Left colon (tissue), 2 donors: Measurements from ENCODE around the gene API5. TPM values are rescaled to one million over a fixed set of nuclear protein-coding genes. Genes with fewer than 3 reads are reported as not detected.

ENCODE experiments used
- ATAC-seq: fragments of 200-7000 bp; cut with Tn5 transposase; one replicate; pipeline ENCODE4 v1.9.1; 2020; ENCODE audit warnings: mild to moderate bottlenecking, moderate library complexity
- DNase-seq, 2 donors: peaks; one replicate each; pipeline ENCODE4 v3.0.0-alpha.2; 2020
- intact Hi-C, 2 donors: fragments of 100-400 bp; cut with DNase I in 1 of 2; cut with micrococcal nuclease in 1 of 2; formaldehyde crosslinking; loops; one replicate each; pipeline versions ENCODE4 v1.11.2 to v1.14.0; 2022; cut with DNase I, micrococcal nuclease
- total RNA-seq, 2 donors: library from RNA; stranded (reverse); fragmentation: NEBNext Ultra II Directional; extraction: Animal tissue kit (Norgen Biotek cat#: 25700); gene quantifications; one replicate each; pipeline ENCODE4 v1.2.1, GENCODE V29; 2021
- donor health status: DM: no; HTN: no; CAD: no.
- donor health status: DM: yes; HTN: yes; CAD: no.

API5 gene
- total RNA-seq, 2 donors from 2014 or later: 74.3 to 78.7 TPM

DNA sequence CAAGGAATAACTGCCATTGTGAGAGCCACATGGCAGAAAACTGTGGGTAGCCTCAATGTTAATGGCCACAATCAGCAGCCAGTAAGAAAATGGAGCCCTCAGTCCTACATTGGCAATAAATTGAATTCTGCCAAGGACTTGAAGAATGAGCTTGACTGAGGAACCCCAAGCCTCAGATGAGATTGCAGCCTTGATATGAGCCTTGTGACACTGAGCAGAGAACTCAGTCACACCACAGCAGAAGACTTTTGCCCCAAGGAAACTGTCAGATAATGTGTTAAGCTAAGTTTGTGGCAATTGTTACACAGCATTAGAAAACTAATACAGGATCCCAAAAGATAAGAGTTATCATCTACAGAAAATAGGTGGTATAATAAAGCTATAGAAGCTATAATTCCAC is 44.5 kb downstream of the API5 start:
- intact Hi-C loops: no loop called here
- ATAC-seq: no peak
- no peak for DNase-seq

DNA sequence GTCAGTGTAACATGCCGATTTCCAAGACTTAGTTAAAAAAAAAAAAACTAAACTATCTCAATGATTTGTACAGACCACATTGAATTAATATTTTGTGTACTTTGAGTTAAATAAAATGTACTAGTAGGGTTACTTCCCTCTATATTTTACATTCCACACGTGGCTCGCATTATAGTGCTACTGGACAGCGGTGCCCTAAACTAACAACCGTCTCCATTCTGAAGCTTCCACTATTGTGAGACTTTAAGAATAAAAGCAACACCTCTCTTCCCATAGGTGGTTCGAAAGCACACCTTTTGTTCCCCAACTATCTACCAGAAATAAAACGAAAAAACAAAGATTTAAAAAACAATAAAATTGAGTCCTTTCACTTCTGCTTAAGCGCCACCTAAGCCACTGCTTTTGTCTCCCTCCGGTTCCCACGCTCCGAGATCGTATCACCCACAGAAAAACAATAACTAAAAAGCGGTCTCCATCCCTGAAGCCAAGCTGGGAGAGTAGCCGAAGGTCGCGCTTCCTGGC is 46.5 kb downstream of the API5 start:
- ATAC-seq (peak; percentile 33), DNase-seq (no peak)
- intact Hi-C loops: no loop called here

DNA sequence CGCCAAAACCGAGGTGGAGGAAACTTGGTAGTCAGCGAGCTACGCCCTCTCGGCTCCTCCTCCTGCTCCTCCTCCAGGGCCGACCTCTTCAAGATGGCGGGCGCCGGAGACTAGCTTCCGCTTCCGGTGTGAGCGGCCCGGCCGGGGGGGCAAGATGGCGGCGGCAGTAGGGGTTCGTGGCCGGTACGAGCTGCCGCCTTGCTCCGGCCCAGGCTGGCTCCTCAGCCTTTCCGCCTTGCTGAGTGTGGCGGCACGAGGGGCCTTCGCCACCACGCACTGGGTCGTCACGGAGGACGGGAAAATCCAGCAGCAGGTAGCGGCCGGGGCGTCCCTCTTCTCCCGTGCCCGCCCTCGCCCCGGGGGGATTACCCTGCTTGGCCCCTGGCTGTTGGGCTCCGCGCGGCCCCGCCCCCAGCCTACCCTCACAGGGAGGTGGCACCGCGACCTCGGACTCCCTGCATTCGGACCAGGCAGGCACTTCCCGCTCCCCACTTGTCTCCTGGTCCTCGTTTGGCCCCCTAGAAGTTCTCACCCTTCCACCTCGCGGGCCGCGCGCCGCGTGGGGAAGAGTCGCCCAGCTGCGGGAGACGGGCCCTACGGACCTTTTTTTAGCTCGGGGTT is 47.1 kb downstream of the API5 start, which contains the start of gene TTC17:
TTC17 (plus strand) TSS at position 120 of the 621 bp plus-strand sequence; CDS start at position 155, 35 bp downstream.
- intact Hi-C loops: no loop called here
- ATAC-seq (peak; percentile 99), DNase-seq (peak; percentile 96 to 97)

DNA sequence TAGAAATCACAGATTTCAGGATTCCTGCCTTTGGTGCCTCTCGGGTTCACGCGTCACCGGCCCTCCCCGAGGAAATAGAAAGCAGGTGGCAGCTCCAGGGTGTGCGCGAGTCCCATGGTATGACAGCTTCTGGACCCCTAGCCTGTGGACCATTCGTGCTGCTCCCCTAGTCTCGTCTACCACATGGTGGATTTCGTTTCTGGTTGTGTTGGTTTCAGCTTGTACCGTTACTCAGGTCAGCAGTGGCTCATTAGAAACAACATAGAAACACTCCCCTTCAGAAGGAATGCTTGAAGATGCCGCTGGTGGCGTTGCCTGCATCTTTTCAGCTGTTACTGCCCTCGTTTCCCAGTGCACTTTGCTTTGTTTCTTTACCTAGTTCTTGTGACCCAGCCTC is 47.6 kb downstream of the API5 start:
- peak; percentile 33 to 34 for DNase-seq
- ATAC-seq: peak; percentile 51
- intact Hi-C loops: no loop called here

DNA sequence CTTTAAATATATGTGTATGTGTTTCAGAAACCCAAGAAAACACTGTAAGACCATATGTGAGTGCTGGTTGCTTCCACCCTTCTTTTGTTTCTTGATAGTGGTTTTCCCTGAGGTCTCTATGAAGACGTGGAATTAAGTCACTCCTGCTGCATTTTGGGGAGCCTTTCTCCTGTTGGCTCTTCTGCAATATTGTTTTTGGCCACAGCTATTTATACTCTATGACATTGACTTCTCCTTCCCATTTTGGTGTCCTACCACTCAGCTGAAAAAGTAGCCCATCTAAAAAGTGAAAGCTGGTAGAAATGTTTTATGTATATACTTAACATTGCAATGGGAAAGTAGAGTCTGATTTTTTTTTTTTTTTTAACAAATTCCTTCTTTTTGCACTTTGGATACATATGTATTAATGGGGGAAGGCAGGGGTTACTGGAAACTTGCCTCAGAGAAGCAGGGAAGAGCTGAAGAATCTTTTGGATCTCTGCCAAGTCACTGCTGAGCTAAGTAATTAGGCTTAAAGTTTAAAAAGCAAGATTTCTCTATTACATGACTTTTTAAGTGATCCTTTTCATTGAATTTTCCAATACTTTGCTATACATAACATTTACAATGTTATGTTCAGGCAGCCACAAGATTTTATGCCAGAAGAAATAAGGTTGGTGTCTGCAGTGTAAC is 48.7 kb downstream of the API5 start:
- ATAC-seq (no peak), DNase-seq (no peak)
- intact Hi-C loops: no loop called here

DNA sequence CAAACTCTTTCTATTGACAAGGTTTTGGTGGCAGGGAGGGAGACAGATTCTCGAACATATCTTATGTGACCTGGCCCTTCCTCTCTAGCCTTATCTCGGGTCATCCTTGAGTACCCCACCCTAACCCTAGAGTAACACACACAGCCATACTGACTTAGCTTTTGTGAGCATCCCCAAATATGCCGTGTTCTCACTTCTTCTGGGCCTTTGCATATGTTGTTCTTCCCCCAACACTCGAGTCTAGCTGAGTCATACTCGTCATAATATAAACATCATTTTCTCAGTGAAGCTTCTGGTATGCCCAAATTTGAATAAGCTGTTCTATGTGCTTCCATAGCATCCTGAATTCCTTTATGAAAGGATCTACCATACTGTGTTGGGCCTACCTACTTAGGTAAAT is 54.9 kb downstream of the API5 start:
- intact Hi-C loops: no loop called here
- ATAC-seq (no peak), DNase-seq (no peak)

DNA sequence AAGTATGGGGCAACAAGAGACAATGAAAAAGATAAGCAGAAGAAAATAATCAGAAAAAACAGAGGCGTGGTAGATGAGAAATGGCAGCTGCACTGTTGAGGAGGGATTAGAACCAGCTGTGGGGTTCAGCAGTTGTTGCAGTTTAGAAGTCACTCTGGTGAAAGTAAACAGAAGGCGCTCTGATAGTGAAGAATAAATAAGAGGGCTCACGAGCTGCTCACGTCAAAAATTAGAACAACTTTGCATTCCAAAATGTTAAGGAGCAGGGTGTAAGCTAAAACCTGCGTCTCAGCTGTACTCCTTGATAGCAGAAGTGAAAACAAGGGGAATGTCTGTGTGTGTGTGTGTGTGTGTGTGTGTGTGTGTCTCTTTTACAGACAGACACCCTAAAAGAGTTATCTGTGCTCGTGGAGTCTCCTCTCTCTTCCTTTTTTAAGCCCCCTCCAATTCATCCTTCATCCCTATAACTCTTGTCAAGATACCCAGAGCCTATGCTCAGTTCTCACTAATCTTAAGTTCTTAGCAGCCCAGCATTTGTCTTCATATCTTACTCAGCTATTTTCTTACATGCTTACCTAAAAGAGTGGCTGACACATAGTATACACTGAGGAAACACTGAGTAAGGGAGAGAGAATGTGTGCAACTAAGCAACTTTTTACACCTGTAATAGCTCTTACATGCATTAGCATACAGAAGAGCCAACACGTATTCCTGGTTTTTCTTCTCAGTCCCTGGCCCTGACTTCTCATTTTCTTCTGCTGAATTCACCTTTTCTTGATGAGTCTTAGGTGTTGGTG is 55.8 kb downstream of the API5 start:
- ATAC-seq: no peak
- intact Hi-C loops: no loop called here
- DNase-seq: no peak

DNA sequence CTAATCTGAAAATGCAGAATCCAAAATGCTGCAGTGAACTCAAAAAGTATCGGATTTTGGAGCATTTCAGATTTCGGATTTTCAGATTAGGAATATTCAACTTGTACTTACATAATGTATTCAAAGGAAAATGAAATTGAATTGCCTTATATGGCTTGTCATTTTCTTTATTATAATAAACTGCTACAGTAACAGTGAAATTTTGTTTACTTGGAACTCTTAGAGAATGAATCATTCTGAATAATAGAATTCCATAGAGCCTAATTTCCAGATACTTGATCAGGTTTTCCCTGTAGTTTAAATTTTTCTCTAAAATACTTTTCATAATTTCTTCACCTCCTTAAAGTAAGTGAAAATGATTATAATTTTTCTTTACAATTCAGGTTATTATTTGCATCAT is 64.3 kb downstream of the API5 start:
- DNase-seq (no peak), ATAC-seq (no peak)
- intact Hi-C loops: no loop called here

DNA sequence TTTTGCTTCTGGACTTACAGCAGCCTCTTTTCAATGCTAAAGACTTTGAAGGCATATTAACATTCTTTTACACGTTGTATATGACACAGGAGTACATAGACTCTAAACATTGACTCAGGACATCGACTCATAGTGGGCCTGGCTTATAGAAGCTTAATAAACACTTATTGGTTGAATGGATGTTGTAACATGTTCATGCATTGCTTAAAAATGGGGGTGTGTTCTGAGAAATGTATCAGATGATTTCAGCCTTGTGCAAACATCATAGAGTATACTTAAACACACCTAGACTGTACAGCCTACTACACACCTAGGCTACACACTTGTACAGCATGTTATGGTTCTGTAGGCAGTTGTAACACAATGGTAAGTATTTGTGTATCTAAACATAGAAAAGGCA is 64.8 kb downstream of the API5 start:
- intact Hi-C loops: no loop called here
- ATAC-seq: peak; percentile 92
- no peak for DNase-seq

DNA sequence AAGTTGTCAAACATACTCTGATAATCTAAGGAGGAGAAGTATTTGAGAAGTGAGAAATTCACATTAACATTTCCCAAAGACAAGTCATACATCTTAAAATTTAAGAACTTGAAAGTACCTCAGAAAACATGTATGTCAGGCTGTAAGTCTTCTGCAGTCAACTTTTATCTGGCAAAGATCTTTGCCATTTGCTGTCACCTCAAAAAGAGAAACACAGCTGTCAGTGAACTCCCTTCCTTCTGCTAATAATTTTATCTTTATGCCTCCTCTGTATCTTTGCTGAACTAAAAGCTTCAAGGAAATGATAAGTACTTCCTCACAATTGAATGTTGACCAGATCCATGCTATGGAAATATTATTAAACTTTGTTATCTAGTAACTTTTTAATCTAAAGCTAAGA is 65.6 kb downstream of the API5 start:
- intact Hi-C loops: no loop called here
- no peak for ATAC-seq
- no peak for DNase-seq

DNA sequence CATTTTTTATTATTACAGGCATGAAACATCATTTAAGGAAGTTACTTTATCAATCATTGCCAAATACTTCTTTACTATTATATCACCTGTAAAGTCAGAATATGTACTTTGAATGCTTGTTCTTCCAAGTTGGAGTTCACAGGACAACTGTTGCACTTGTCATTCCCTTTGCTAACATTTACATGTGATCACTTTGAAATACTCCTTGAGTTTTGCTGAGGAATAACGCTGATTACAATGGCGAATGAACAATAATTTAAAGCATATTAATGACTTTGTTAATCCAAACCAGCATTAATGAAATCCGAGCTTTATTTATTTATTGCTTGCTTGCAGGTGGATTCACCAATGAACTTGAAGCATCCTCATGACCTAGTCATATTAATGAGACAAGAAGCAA is 67.1 kb downstream of the API5 start:
- ATAC-seq (peak; percentile 43), DNase-seq (no peak)
- intact Hi-C loops: no loop called here

DNA sequence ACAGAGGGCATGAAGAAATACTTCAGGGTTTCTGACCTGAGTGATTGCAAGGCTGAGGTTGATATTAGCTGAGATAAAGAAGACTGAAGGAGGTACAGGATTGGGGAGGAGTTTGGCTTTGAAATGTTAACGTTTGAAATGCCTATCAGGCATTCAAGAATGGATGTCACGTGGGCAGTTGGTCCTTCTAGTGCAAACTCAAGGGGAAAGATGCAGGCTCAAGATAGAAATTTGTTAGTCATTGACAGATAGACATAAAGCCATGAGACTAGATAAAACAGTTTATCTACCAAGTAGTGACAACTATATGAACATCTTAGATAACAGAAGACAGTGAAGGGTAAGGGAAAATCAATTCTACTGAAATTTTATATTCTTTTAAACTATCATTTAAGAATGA is 70.0 kb downstream of the API5 start:
- intact Hi-C loops: no loop called here
- DNase-seq (no peak), ATAC-seq (no peak)

DNA sequence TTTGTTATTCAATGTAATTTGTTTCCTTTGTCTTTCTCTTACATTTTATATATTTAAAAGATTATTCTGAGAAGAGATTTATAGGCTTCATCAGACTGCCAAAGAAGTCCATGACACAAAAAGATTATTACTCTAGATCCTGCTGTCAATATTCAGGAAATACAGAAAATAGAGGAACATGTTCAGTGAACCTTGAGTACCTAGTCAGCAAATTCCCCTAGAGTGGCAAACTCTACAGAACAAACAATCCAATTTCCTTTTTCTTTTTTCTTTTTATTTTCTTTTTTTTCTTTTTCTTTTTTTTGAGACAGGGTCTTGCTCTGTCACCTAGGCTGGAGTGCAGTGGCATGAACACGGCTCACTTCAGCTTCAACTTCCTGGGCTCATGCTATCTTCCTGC is 70.8 kb downstream of the API5 start:
- intact Hi-C loops: no loop called here
- DNase-seq: no peak
- no peak for ATAC-seq

DNA sequence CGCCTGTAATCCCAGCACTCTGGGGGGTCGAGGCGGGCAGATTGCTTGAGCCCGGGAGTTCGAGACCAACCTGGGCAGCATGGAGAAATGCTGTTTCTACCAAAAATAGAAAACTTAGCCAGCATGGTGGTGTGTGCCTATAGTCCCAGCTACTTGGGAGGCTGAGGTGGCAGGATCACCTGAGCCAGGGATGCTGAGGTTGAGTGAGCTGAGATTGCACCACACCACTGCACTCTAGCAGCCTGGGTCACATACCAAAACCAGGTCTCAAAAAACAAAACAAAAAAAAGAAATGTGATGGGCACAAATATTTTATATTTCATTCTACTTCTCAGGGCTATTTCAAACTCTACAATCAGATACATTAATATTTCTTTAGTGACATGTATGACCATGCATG is 72.6 kb downstream of the API5 start:
- intact Hi-C loops: no loop called here
- ATAC-seq: no peak
- no peak for DNase-seq

DNA sequence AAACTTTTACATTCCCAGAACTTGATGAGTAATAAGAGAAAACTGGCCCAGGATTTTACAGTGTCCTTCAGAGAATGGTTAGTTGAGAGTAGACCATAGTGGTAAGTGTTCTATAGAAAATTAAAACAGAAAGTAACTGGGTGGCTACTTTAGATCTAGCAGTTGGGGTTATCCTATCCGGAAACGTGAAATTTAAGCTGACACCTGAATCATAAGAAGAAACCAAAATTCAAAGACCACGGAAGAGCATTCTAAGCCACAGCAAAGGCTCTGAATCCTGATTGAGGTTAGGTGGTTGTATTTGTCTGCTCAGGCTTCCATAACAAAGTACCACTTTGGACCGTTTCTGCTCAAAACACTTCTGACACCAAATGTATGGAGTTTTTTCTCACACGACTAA is 80.9 kb downstream of the API5 start:
- intact Hi-C loops: no loop called here
- DNase-seq (no peak), ATAC-seq (no peak)

DNA sequence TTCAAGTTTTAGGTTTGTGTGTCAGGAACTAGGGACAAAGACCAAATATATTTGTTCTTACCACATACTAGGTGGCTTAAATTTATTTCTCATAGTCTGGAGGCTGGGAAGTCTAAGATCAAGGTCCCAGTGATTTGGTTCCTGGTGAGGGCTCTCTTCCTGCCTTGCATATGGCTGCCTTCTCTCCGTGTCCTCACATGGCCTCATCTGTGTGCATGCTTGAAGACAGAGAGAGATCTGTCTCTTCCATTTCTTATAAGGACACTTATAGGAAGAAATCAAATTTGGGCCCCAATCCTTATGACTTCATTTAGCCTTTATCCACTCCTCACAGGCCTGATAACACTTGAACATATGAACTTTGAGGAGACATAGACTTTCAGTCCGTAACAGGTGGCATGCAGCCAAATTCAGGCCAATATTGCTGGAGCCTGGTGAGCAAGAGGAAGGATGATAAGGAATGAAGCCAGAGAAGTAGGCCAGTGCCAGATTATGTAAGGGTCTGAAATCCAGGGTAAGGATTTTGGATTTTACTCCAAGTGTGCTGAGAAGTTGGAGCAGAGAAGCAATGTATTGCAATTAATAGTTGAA is 82.1 kb downstream of the API5 start:
- DNase-seq (peak in 1 of 2 donors; percentile 19), ATAC-seq (no peak)
- intact Hi-C loops: no loop called here
